Liver (tissue), 10 donors: ENCODE measurements around the gene ARMC2. TPM values are rescaled to one million over a fixed set of nuclear protein-coding genes. Genes with fewer than 3 reads are reported as not detected.

Experiments used
- DNase-seq: peaks from one replicate; pipeline ENCODE4 v3.0.0-alpha.2; 2017; ENCODE audit warnings: low spot score
- H3K27ac ChIP-seq, 2 donors: one replicate each; pipeline ENCODE4 v1.7.0; 2013; ENCODE audit warnings: inconsistent platforms in 2 of 2, low read length in 2 of 2, control low read depth in 1 of 2, low read depth in 1 of 2, mild to moderate bottlenecking in 1 of 2
- H3K27me3 ChIP-seq, 4 donors: one replicate each; pipeline versions ENCODE4 v1.6.1 to v1.7.0; 2013; ENCODE audit warnings: low read length in 3 of 4, inconsistent platforms in 1 of 4, mild to moderate bottlenecking in 1 of 4, moderate library complexity in 1 of 4; ENCODE audit not compliant: control insufficient read depth in 4 of 4, insufficient read depth in 4 of 4
- H3K36me3 ChIP-seq, 4 donors: one replicate each; pipeline versions ENCODE4 v1.6.1 to v1.7.0; 2013; ENCODE audit warnings: low read length in 3 of 4, mild to moderate bottlenecking in 3 of 4, low read depth in 1 of 4, moderate library complexity in 1 of 4; ENCODE audit not compliant: control insufficient read depth in 4 of 4, insufficient read depth in 3 of 4
- H3K4me1 ChIP-seq, 4 donors: one replicate each; pipeline versions ENCODE4 v1.6.1 to v1.7.0; 2013; ENCODE audit warnings: low read length in 3 of 4, mild to moderate bottlenecking in 3 of 4, moderate library complexity in 1 of 4; ENCODE audit not compliant: control insufficient read depth in 4 of 4, insufficient read depth in 4 of 4
- H3K4me3 ChIP-seq, 3 donors: one replicate each; pipeline versions ENCODE4 v1.6.1 to v1.7.0; 2013; ENCODE audit warnings: low read length in 3 of 3, control low read depth in 1 of 3, low read depth in 1 of 3, mild to moderate bottlenecking in 1 of 3
- H3K9ac ChIP-seq, 2 donors: one replicate each; pipeline ENCODE4 v1.7.0; 2013; ENCODE audit warnings: low read length in 2 of 2, mild to moderate bottlenecking in 2 of 2, moderate library complexity in 2 of 2, control low read depth in 1 of 2, low read depth in 1 of 2
- H3K9me3 ChIP-seq, 4 donors: one replicate each; pipeline versions ENCODE4 v1.6.1 to v1.7.0; 2013; ENCODE audit warnings: low read length in 3 of 4; ENCODE audit not compliant: control insufficient read depth in 4 of 4
- CTCF ChIP-seq: fragments of 150-350 bp; IDR thresholded peaks from 2 replicates; pipeline ENCODE4 v1.5.1; 2017; ENCODE audit warnings: improper control_type of control experiment, low read depth, low read length; ENCODE audit not compliant: missing input control
- EGR1 ChIP-seq, 2 donors: IDR thresholded peaks; 2 replicates each; pipeline ENCODE4 v1.6.1; 2016 to 2018; ENCODE audit warnings: antibody characterized with exemption in 2 of 2, low read depth in 2 of 2
- FOXA1 ChIP-seq: IDR thresholded peaks from 2 replicates; pipeline ENCODE4 v1.6.1; 2016; ENCODE audit warnings: antibody characterized with exemption
- FOXA2 ChIP-seq: IDR thresholded peaks from 2 replicates; pipeline ENCODE4 v1.6.1; 2016; ENCODE audit warnings: antibody characterized with exemption
- GABPA ChIP-seq, 2 donors: IDR thresholded peaks in 1 of 2; conservative IDR thresholded peaks in 1 of 2; 2 replicates each; pipeline ENCODE4 v1.6.1; 2016; ENCODE audit warnings: antibody characterized with exemption in 2 of 2, mild to moderate bottlenecking in 1 of 2, moderate library complexity in 1 of 2
- HNF4A ChIP-seq, 2 donors: conservative IDR thresholded peaks; 2 replicates each; pipeline ENCODE4 v1.6.1; 2016; ENCODE audit warnings: antibody characterized with exemption in 2 of 2, mild to moderate bottlenecking in 2 of 2
- HNF4G ChIP-seq: IDR thresholded peaks from 2 replicates; pipeline ENCODE4 v1.6.1; 2016; ENCODE audit warnings: antibody characterized with exemption
- JUND ChIP-seq, 2 donors: IDR thresholded peaks; 2 replicates each; pipeline ENCODE4 v1.6.1; 2016; ENCODE audit warnings: antibody characterized with exemption in 2 of 2
- MAX ChIP-seq: IDR thresholded peaks from 2 replicates; pipeline ENCODE4 v1.6.1; 2016; ENCODE audit warnings: antibody characterized with exemption
- NR2F2 ChIP-seq: IDR thresholded peaks from 2 replicates; pipeline ENCODE4 v1.6.1; 2016; ENCODE audit warnings: antibody characterized with exemption
- RAD21 ChIP-seq, 2 donors: IDR thresholded peaks; 2 replicates each; pipeline ENCODE4 v1.6.1; 2016; ENCODE audit warnings: antibody characterized with exemption in 2 of 2, mild to moderate bottlenecking in 2 of 2
- RXRA ChIP-seq, 2 donors: IDR thresholded peaks; 2 replicates each; pipeline ENCODE4 v1.6.1; 2017 to 2018; ENCODE audit warnings: antibody characterized with exemption in 2 of 2, mild to moderate bottlenecking in 1 of 2
- SP1 ChIP-seq: IDR thresholded peaks from 2 replicates; pipeline ENCODE4 v1.6.1; 2018; ENCODE audit warnings: antibody characterized with exemption, mild to moderate bottlenecking
- TAF1 ChIP-seq: conservative IDR thresholded peaks from 2 replicates; pipeline ENCODE4 v1.6.1; 2016; ENCODE audit warnings: antibody characterized with exemption, mild to moderate bottlenecking
- YY1 ChIP-seq: IDR thresholded peaks from 2 replicates; pipeline ENCODE4 v1.6.1; 2016; ENCODE audit warnings: antibody characterized with exemption, mild to moderate bottlenecking
- ZBTB33 ChIP-seq: IDR thresholded peaks from 2 replicates; pipeline ENCODE4 v1.6.1; 2016; ENCODE audit warnings: antibody characterized with exemption
- WGBS: extraction: QIAGEN DNeasy Blood & Tissue Kit; methylation state at CpG from one replicate; pipeline ENCODE4 v1.1.7; 2013; 5-methylcytosine and 5-hydroxymethylcytosine counted together
- polyA plus RNA-seq, 2 donors: library from polyadenylated mRNA; stranded (reverse) in 1 of 2; unstranded in 1 of 2; fragments of 200-250 nt in 1 of 2; fragments of >200 nt in 1 of 2; fragmentation: Nextera tagmentation in 1 of 2; extraction: Ambion mirVana in 1 of 2; gene quantifications; one replicate each; pipeline versions ENCODE4 v1.2.1 to v1.2.3, GENCODE V29; 2013 to 2015
- small RNA-seq: library from RNA; depleted of rRNA; stranded (forward); fragments of <200 nt; gene quantifications from one replicate; pipeline ENCODE3, GENCODE V24; 2014
- total RNA-seq, 2 donors: library from RNA; depleted of rRNA; stranded (reverse); fragments of >200 nt; gene quantifications; one replicate each; pipeline ENCODE4 v1.2.3, GENCODE V29; 2014
- TF ChIP-seq, protein P1 (sequence below): IDR thresholded peaks from 2 replicates; pipeline ENCODE4 v1.6.1; 2016; ENCODE audit warnings: antibody characterized with exemption
- donor health status: healthy.
- donor health status: healthy.
- donor health status: healthy.
- donor health status: healthy.
- donor health status: healthy.

ARMC2 gene
- total and polyA plus RNA-seq, 4 donors: 0.24 to 1.5 (median 0.73) TPM

DNA sequence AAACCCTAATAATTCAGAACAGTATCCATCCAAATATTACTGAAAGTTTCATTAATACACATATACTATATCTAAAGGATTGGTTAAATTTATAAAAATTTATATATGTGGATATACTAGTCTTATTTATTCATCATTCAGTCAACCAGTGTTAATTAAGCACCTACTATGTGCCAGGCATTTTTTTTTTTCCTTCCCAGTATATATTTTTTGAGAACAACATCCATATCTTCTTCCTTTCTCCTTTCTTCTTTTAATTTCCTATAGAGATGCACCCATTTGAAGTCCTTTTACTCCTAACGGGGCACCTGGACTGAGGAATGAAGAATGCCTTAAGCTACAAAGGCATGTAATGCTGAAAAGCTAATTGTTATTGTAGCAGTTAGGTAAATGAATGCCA is 173.6 kb downstream of the ARMC2 start:
- WGBS: 100% methylated on average over 1 of the region's 1 CpG
- H3K36me3 ChIP-seq: no peaks in the 10 kb centered on the region
- DNase-seq: no peak
- H3K4me1 ChIP-seq: no peaks in the 10 kb centered on the region
- H3K9me3 ChIP-seq: no peaks in the 10 kb centered on the region
- H3K27me3 ChIP-seq: no peaks in the 10 kb centered on the region
- H3K9ac ChIP-seq: no peak overlapping the region
- H3K27ac ChIP-seq: no peak overlapping the region
- TF ChIP-seq EGR1 (IDR thresholded peaks at IDR 0.05; ENCODE audit: low read depth in 2 of 2): no peak
- TF ChIP-seq MAX: no peak
- no peak for TF ChIP-seq TAF1
- TF ChIP-seq FOXA1: no peak
- no peak for TF ChIP-seq NR2F2
- TF ChIP-seq JUND (IDR thresholded peaks at IDR 0.05): no peak
- TF ChIP-seq ZBTB33: no peak
- TF ChIP-seq, protein P1, sequence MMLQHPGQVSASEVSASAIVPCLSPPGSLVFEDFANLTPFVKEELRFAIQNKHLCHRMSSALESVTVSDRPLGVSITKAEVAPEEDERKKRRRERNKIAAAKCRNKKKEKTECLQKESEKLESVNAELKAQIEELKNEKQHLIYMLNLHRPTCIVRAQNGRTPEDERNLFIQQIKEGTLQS: no peak
- H3K4me3 ChIP-seq: no peak overlapping the region

DNA sequence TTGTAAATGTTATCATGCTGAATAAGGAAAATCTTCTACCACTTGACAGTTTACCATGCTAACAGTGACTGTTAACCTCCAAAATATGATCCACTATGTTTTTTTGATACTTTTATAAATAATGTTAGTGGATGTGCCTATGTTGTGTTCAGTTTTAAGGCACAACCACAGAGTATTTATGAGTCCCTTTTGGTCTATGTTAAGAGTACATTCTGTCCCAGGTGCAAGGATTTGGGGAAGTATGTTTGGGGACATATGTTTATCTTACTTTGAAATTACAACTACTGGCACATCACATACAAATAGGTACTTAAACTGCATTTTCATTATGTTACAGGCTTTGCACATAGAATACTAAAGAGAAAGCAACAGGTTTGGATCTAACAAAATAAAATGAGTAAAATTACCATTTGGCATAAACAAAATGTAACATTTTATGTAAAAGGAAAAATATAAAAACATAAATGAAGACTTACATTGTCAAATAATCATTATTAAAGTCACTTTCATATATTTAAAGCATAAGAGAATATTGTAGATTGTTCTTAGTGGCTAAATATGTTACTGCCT is 175.2 kb downstream of the ARMC2 start:
- Histone ChIP-seq H3K27ac (no peak overlapping the region), H3K4me3 (no peak overlapping the region), H3K36me3 (no peaks in the 10 kb centered on the region), H3K27me3 (no peaks in the 10 kb centered on the region), H3K9ac (no peak overlapping the region), H3K4me1 (no peaks in the 10 kb centered on the region), H3K9me3 (no peaks in the 10 kb centered on the region)
- TF ChIP-seq TAF1: no peak
- no peak for TF ChIP-seq EGR1 (IDR thresholded peaks at IDR 0.05; ENCODE audit: low read depth in 2 of 2)
- TF ChIP-seq GABPA (IDR thresholded peaks at IDR 0.05 in 1 of 2, conservative IDR thresholded peaks at IDR 0.05 in 1 of 2): no peak
- no peak for TF ChIP-seq NR2F2
- TF ChIP-seq ZBTB33: no peak
- no peak for TF ChIP-seq JUND (IDR thresholded peaks at IDR 0.05)
- no peak for TF ChIP-seq RXRA (IDR thresholded peaks at IDR 0.05)
- TF ChIP-seq SP1: no peak
- no peak for TF ChIP-seq CTCF
- no peak for TF ChIP-seq FOXA2
- TF ChIP-seq FOXA1: no peak
- no peak for TF ChIP-seq HNF4G
- TF ChIP-seq, protein P1: no peak
- TF ChIP-seq RAD21 (IDR thresholded peaks at IDR 0.05): no peak
- TF ChIP-seq YY1: no peak
- TF ChIP-seq HNF4A (conservative IDR thresholded peaks at IDR 0.05): no peak
- no peak for TF ChIP-seq MAX
- DNase-seq: no peak

Small RNAs within 50 kb of the gene (small RNA-seq; reads per million reads assigned to genes)
- 0.40 reads per million, percentile 44 among the genes with 10 or more reads in this experiment for gene AL445189.2
- gene Z95118.1: not detected

Other genes with a start within 250 kb of the ARMC2 start
- 10 to 100 TPM; 14.1 to 17.0 TPM for gene SESN1, start 246.4 kb downstream of the ARMC2 start, total RNA-seq
- gene SESN1, start 246.4 kb downstream of the ARMC2 start, polyA plus RNA-seq: 1 to 10 TPM; 6.2 to 7.9 TPM
- gene CEP57L1, start 247.1 kb downstream of the ARMC2 start, total RNA-seq: 10 to 100 TPM; 10.1 to 22.1 TPM
- gene CEP57L1, start 247.1 kb downstream of the ARMC2 start, polyA plus RNA-seq: 10 to 100 TPM in 1 of 2 donors, 1 to 10 TPM in 1; 3.8 to 10.2 TPM